Endothelial cell of hepatic sinusoid (primary cell): ENCODE data around the gene GAS2L2.
"Not testable (repeated sequence)": the region's sequence is repeated elsewhere in the genome, so short reads cannot be mapped to it uniquely, and the experiment has no call there.

Source experiments
- in situ Hi-C: cut with HindIII; loops from 2 replicates; pipeline ENCODE4 v1.10.0; 2017; ENCODE audit warnings: low sequenced_read_pairs

The GAS2L2 gene

GRCh38 chr17:35773679-35774425 lies 20.8 kb upstream of the GAS2L2 start:
- in situ Hi-C loops = no loop called here

- in situ Hi-C loops = no loop called here
Observed at GRCh38 chr17:35773129-35773528, 20.1 kb upstream of the GAS2L2 start.

- in situ Hi-C loops = no loop called here
Observed at GRCh38 chr17:35769895-35770486, 17.0 kb upstream of the GAS2L2 start.

GRCh38 chr17:35768797-35769196 lies 15.8 kb upstream of the GAS2L2 start:
- in situ Hi-C loops = no loop called here

GRCh38 chr17:35766903-35767510 lies 14.0 kb upstream of the GAS2L2 start:
- in situ Hi-C loops = no loop called here

GRCh38 chr17:35766489-35766877 lies 13.4 kb upstream of the GAS2L2 start:
- in situ Hi-C loops = no loop called here

GRCh38 chr17:35765756-35766488 lies 12.9 kb upstream of the GAS2L2 start:
- in situ Hi-C loops = no loop called here

GRCh38 chr17:35765086-35765710 lies 12.2 kb upstream of the GAS2L2 start:
- in situ Hi-C loops = no loop called here

GRCh38 chr17:35764123-35764991 lies 11.3 kb upstream of the GAS2L2 start:
- in situ Hi-C loops = no loop called here

GRCh38 chr17:35763767-35764122 lies 10.7 kb upstream of the GAS2L2 start:
- in situ Hi-C loops = no loop called here

- in situ Hi-C loops = no loop called here
Observed at GRCh38 chr17:35761601-35762000, 8.6 kb upstream of the GAS2L2 start.

- in situ Hi-C loops = no loop called here
Observed at GRCh38 chr17:35760587-35760986, 7.5 kb upstream of the GAS2L2 start, which contains the start of gene C17orf50. Gene C17orf50, plus strand, starts transcription at chr17:35760887. Its CDS starts 55 bp downstream, at chr17:35760942.

- in situ Hi-C loops = no loop called here
Observed at GRCh38 chr17:35757243-35757642, 4.2 kb upstream of the GAS2L2 start.

GRCh38 chr17:35752471-35752870 lies 568 bp downstream of the GAS2L2 start:
- in situ Hi-C loops = no loop called here

- in situ Hi-C loops = not testable (repeated sequence)
Observed at GRCh38 chr17:35751541-35751940, 1.5 kb downstream of the GAS2L2 start.

- in situ Hi-C loops = no loop called here
Observed at GRCh38 chr17:35750526-35751395, 2.3 kb downstream of the GAS2L2 start.

GRCh38 chr17:35749560-35750412 lies 3.3 kb downstream of the GAS2L2 start:
- in situ Hi-C loops = loop anchor here (25.0 kb wide), 1 partner anchor 437 kb away; no protein-coding TSS in a partner anchor

- in situ Hi-C loops = loop anchor here (25.0 kb wide), 1 partner anchor 437 kb away; no protein-coding TSS in a partner anchor
Observed at GRCh38 chr17:35748979-35749378, 4.1 kb downstream of the GAS2L2 start.
